Pancreas (tissue), 10 donors: ENCODE measurements around the gene SPDYE4. TPM values are rescaled to one million over a fixed set of nuclear protein-coding genes. Genes with fewer than 3 reads are reported as not detected.

Experiments
- ATAC-seq, 4 donors: fragments of 200-7000 bp; cut with Tn5 transposase; one replicate each; pipeline versions ENCODE4 v1.8.0 to v1.9.1; 2020; ENCODE audit warnings: mild to moderate bottlenecking in 4 of 4, moderate library complexity in 4 of 4
- DNase-seq, 6 donors: peaks; one replicate each; pipeline ENCODE4 v3.0.0-alpha.2; 2020
- FAIRE-seq: peaks from 2 replicates; lab custom pipeline; 2012; peaks lifted over from hg19 to GRCh38; lab: Jason Lieb, UNC
- H3K27ac ChIP-seq, 4 donors: fragments of 200-600 bp; sonication (generic); 1 replicate in 3 of 4; 2 replicates in 1 of 4; pipeline versions ENCODE4 v1.5.0 to v1.8.0; 2020
- H3K27me3 ChIP-seq, 4 donors: fragments of 200-600 bp; one replicate each; pipeline ENCODE4 v1.8.0; 2021
- H3K36me3 ChIP-seq, 3 donors: fragments of 200-600 bp; sonication (generic) in 1 of 3; one replicate each; pipeline versions ENCODE4 v1.5.0 to v1.8.0; 2020 to 2021
- H3K4me1 ChIP-seq, 3 donors: fragments of 200-600 bp; one replicate each; pipeline ENCODE4 v1.8.0; 2021
- H3K4me3 ChIP-seq, 4 donors: fragments of 200-600 bp; sonication (generic) in 2 of 4; one replicate each; pipeline versions ENCODE4 v1.5.0 to v1.8.0; 2020 to 2021
- H3K9me3 ChIP-seq, 4 donors: fragments of 200-600 bp; one replicate each; pipeline ENCODE4 v1.8.0; 2021
- CTCF ChIP-seq, 4 donors: fragments of 200-600 bp; sonication (generic) in 3 of 4; IDR thresholded peaks; one replicate each; pipeline versions ENCODE4 v1.5.0 to v1.8.0; 2021; ENCODE audit warnings: antibody characterized with exemption in 4 of 4
- WGBS, 2 donors: extraction: QIAGEN DNeasy Blood & Tissue Kit; methylation state at CpG; one replicate each; pipeline ENCODE4 v1.1.7; 2013; 5-methylcytosine and 5-hydroxymethylcytosine counted together
- intact Hi-C, 3 donors: fragments of 100-400 bp; cut with DNase I; formaldehyde crosslinking; loops; one replicate each; pipeline versions ENCODE4 v1.11.1 to v1.14.2; 2022
- polyA plus RNA-seq, 2 donors: library from polyadenylated mRNA; stranded (reverse); fragments of 200-250 nt; gene quantifications; one replicate each; pipeline ENCODE4 v1.2.3, GENCODE V29; 2013
- total RNA-seq, 6 donors: library from RNA; stranded (reverse); fragmentation: NEBNext Ultra II Directional in 4 of 6; extraction: Animal tissue kit (Norgen Biotek cat#: 25700) in 4 of 6; gene quantifications; one replicate each; pipeline versions ENCODE4 v1.2.1 to v1.2.4, GENCODE V29; 2021 to 2023
- donor health status: healthy with polysubstance abuse.
- donor health status: DM: no; HTN: no; CAD: no; lungs with moderate emphysema.
- donor health status: DM: no; HTN: no; CAD: no.
- donor health status: control.
- donor health status: control.
- donor health status: Bipolar disorder and iron deficiency.
- donor health status: DM: yes; HTN: yes; CAD: no.
- donor health status: DM: no; HTN: no; CAD: no.
- donor health status: DM: no; HTN: no; CAD: no.
- donor health status: DM: yes; HTN: yes; CAD: no.

Gene SPDYE4
- total and polyA plus RNA-seq, 8 donors: 0.28 TPM; not detected in 7

GRCh38 chr17:8766731-8767130 lies 8.4 kb upstream of the SPDYE4 start:
- Histone ChIP-seq H3K36me3 (no peaks in the 10 kb centered on the region), H3K27me3 (no peaks in the 10 kb centered on the region), H3K4me1 (no peaks in the 10 kb centered on the region), H3K4me3 (no peak overlapping the region), H3K27ac (no peak overlapping the region), H3K9me3 (no peaks in the 10 kb centered on the region)
- DNase-seq (no peak), ATAC-seq (no peak), FAIRE-seq (no peak)
- no peak for TF ChIP-seq CTCF (IDR thresholded peaks at IDR 0.05)
- intact Hi-C loops: no loop called here
- WGBS, 2 donors: 83 to 86% methylated on average over 2 of the region's 2 CpGs

GRCh38 chr17:8762012-8762411 lies 3.7 kb upstream of the SPDYE4 start:
- 81 to 85% methylated on average over 8 of the region's 8 CpGs for WGBS, 2 donors
- no peak for FAIRE-seq
- DNase-seq: no peak

GRCh38 chr17:8757189-8757588 lies 1.2 kb downstream of the SPDYE4 start:
- intact Hi-C loops: no loop called here
- H3K4me3 ChIP-seq: no peak overlapping the region
- 70 to 82% methylated on average over 13 of the region's 13 CpGs for WGBS, 2 donors
- no peaks in the 10 kb centered on the region for H3K4me1 ChIP-seq
- FAIRE-seq: no peak
- no peak for TF ChIP-seq CTCF (IDR thresholded peaks at IDR 0.05)
- H3K9me3 ChIP-seq: no peaks in the 10 kb centered on the region
- H3K27me3 ChIP-seq: no peaks in the 10 kb centered on the region
- no peak for DNase-seq
- H3K27ac ChIP-seq: no peak overlapping the region
- ATAC-seq: no peak
- H3K36me3 ChIP-seq: no peaks in the 10 kb centered on the region

More at GRCh38 chr17:8762012-8762411, 3.7 kb upstream of the SPDYE4 start:
- Histone ChIP-seq H3K4me3 (no peak overlapping the region), H3K36me3 (no peaks in the 10 kb centered on the region), H3K27ac (no peak overlapping the region), H3K9me3 (no peaks in the 10 kb centered on the region), H3K27me3 (no peaks in the 10 kb centered on the region), H3K4me1 (no peaks in the 10 kb centered on the region)
- TF ChIP-seq CTCF (IDR thresholded peaks at IDR 0.05): no peak
- intact Hi-C loops: no loop called here
- ATAC-seq: no peak

GRCh38 chr17:8755590-8756255 lies 2.6 kb downstream of the SPDYE4 start:
- DNase-seq (no peak), FAIRE-seq (no peak), ATAC-seq (no peak)
- H3K27ac ChIP-seq: no peak overlapping the region
- no peak overlapping the region for H3K4me3 ChIP-seq
- intact Hi-C loops: no loop called here
- no peak for TF ChIP-seq CTCF (IDR thresholded peaks at IDR 0.05)
- H3K9me3 ChIP-seq: no peaks in the 10 kb centered on the region
- no peaks in the 10 kb centered on the region for H3K4me1 ChIP-seq
- 71 to 81% methylated on average over 12 of the region's 12 CpGs for WGBS, 2 donors
- no peaks in the 10 kb centered on the region for H3K36me3 ChIP-seq
- H3K27me3 ChIP-seq: no peaks in the 10 kb centered on the region

- no peaks in the 10 kb centered on the region for H3K4me1 ChIP-seq
- H3K4me3 ChIP-seq: no peak overlapping the region
- intact Hi-C loops: no loop called here
- ATAC-seq (no peak), DNase-seq (no peak), FAIRE-seq (no peak)
- 48 to 65% methylated on average over 8 of the region's 8 CpGs for WGBS, 2 donors
- no peak for TF ChIP-seq CTCF (IDR thresholded peaks at IDR 0.05)
- H3K27me3 ChIP-seq: no peaks in the 10 kb centered on the region
- no peaks in the 10 kb centered on the region for H3K36me3 ChIP-seq
- H3K9me3 ChIP-seq: no peaks in the 10 kb centered on the region
- H3K27ac ChIP-seq: no peak overlapping the region
These were observed 3.5 kb downstream of the SPDYE4 start for GRCh38 chr17:8754890-8755289.
